GM21717 (cell line): ENCODE measurements around the gene FGF8.

Experiments
- ATAC-seq: cut with Tn5 transposase; IDR thresholded peaks from one replicate; pipeline ENCODE4 v1.9.1; 2021; ENCODE audit warnings: mild to moderate bottlenecking, moderate library complexity; ENCODE audit not compliant: unreplicated experiment

The FGF8 gene

GRCh38 chr10:101744267-101744666, 31.6 kb downstream of the FGF8 start:
- ATAC-seq, result no peak

DNA sequence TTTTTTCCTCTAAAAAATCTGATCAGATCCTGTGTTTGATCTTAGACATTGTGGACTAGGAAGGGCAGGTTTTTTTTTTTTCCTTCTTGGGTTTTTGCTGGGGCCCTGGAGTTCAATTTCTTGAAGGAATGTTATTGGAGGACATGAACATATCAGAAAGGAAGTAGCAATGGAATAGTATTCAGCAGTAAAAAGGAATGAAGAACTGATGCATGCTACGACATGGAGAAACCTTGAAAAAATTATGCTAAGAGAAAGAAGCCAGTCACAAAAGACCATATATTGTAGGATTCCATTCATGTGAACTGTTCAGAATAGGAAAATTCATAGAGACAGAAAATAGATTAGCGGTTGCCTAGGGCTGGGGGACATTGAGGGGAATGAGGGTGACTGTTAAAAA, 34.0 kb downstream of the FGF8 start:
- no peak for ATAC-seq

DNA sequence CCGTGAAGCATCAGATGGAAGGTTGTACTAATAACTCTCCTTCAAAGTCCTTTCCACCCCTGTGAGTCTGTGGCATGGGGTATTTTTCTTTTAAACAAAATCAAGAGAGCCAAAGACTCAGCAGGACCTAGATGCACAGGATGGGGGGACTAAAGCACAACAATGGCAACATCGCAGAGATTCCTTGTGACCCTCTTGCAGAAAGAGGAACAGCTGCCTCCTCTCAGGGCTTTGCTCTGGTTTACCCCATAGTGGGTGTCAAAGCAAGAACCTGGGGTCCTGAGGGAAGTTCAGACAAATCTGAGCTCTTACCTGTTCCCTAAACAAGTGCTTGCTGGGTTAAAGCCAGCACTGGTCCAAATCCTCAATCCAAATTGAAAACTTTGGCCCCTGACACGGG, 39.2 kb downstream of the FGF8 start:
- ATAC-seq, result no peak

DNA sequence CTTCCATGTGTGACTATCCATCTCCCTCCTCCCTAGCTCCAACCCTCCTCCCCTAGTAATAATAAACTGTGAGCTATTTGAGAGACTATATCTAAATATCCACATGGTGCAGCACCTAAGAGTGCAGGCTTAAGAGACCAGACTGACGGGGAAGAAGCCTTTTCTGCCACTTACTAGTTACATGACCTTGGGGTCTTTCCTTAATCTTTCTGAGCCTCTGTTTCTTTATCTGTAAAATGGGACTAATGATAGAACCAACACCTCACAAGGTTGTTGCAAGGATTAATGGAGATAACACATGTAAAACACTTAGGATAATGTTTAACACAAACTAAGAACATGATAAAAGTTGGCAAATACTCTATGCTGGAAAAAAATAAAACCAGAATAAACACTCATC, 43.8 kb downstream of the FGF8 start:
- ATAC-seq, result no peak

GRCh38 chr10:101726115-101726387, 49.9 kb downstream of the FGF8 start:
- no peak for ATAC-seq

DNA sequence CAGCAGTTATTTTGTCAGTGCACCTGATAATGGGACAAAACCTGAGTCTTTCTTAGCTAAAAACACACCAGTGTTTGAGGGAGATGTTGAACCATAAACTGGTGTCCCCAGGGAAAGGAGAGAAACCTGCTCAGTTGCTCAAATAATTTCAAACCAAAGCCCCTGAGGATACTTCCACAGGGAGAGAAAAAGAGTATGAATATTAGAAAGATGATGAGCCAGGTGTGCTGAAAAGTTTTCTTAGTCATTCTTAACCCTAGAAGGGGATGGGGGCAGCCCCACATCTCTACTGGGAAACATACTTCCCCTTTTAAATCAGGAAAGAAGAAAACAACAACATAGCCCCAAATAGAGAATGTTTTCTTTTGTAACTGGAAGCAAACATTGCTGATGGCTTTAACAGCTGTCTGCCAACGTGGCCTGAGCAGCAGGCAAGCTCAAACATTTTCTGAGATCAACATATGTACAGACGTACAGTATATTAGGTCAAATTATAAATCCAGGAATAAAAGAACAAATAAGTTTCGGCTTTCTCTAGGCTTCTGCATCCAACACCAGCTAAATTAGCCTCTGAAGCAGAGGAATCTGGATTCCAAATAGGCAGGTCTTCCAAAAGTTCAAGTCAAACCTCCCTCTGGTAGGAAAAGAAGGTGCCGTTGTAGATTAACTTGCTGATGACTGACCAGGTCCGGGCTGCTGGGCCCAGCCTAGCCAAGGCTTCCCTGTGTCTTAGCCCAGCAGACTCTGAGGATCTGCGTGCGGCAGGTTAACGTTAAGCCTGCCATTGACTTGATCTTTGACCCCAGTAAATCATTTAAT, 50.4 kb downstream of the FGF8 start:
- no peak for ATAC-seq

- no peak for ATAC-seq
Measured at GRCh38 chr10:101724446-101724845, 51.5 kb downstream of the FGF8 start.

DNA sequence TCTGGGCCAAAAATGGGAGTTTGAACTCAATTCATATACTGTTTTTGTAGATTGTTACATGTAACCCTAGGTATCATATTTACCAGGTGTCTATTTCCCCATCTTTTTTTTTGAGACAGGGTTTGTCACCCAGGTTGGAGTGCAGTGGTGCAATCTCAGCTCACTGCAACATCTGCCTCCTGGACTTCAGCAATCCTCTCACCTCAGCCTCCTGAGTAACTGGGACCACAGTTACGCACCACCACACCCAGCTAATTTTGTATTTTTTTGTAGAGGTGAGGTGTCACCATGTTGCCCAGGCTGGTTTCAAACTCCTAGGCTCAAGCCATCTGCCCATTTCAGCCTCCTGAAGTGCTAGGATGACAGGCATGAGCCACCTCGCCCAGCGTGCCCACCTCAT, 52.7 kb downstream of the FGF8 start:
- no peak for ATAC-seq

- no peak for ATAC-seq
Measured at GRCh38 chr10:101721806-101722205, 54.1 kb downstream of the FGF8 start.

DNA sequence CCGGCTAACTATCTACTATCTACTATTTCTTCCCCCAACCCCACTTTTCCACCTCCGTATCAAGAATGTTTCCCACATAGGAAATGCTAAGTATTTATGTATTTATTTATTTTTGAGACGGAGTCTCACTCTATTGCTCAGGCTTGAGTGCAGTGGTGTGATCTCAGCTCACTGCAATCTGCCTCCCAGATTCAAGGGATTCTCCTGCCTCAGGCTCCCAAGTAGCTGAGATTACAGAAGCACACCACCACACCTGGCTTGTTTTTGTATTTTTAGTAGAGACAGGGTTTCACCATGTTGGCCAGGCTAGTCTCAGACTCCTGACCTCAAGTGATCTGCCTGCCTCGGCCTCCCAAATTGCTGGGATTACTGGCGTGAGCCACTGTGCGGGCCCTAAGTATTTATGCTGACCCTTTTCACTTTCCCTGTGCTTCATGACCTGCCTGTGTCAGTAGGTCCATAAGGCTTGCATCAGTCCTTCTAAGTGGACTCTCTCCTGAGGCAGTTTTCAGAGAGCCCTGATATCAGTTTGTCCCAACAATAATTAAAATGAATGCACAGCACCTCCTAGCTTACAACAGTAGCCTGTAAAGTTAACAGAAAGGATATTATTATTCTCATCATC, 55.2 kb downstream of the FGF8 start:
- ATAC-seq, result no peak
